ENCODE data around the gene CENPU. TPM values are rescaled to one million over a fixed set of nuclear protein-coding genes. Genes with fewer than 3 reads are reported as not detected.

CENPU gene
- total and polyA plus RNA-seq, 2 of the 8 experiments (the other 6 are each of a cell fraction or from before 2014, with no cell fraction given), result 32.1 to 122 TPM

- Histone ChIP-seq H3K9me3 (ENCODE audit: insufficient read depth in 2 of 2, low read depth in 1 of 2, low read length in 1 of 2) (peaks cover 0 to 7% of the 10 kb centered on the region in 2 experiments; a peak in 2 of 4 replicates), H3K9ac (replicated peaks in 1 of 4; ENCODE audit: extremely low read depth in 1 of 4, low read depth in 3 of 4, low read length in 3 of 4) (no peak overlapping the region), H3K79me1 (ENCODE audit: low read depth, low read length) (no peaks in the 10 kb centered on the region), H3K27ac (ENCODE audit: low read depth, low read length) (no peak overlapping the region), H4K8ac (ENCODE audit: extremely low read depth, insufficient read depth, low read length) (no peak overlapping the region), H3K14ac (ENCODE audit: insufficient read length) (no peak overlapping the region), H2AFZ (ENCODE audit: low read length) (no peak overlapping the region), H2AK5ac (ENCODE audit: low read depth, low read length) (no peak overlapping the region), H3K23ac (ENCODE audit: insufficient read length) (no peak overlapping the region), H2BK5ac (ENCODE audit: low read depth, low read length) (no peak overlapping the region), H3K27me3 (replicated peaks in 1 of 4; ENCODE audit: control insufficient read depth in 3 of 4, extremely low read depth in 1 of 4, insufficient read depth in 3 of 4, low read length in 3 of 4) (no peaks in the 10 kb centered on the region), H4K5ac (ENCODE audit: insufficient read length, low read depth, low read length) (no peak overlapping the region), H2BK15ac (ENCODE audit: low read length) (no peak overlapping the region), H2BK20ac (ENCODE audit: low read length) (no peak overlapping the region), H3K56ac (replicated peaks; ENCODE audit: insufficient read length, low read depth, low read length) (no peak overlapping the region), H3K4me3 (ENCODE audit: extremely low read depth in 1 of 4, insufficient read depth in 2 of 4, low read depth in 3 of 4, low read length in 4 of 4) (no peak overlapping the region), H3K18ac (ENCODE audit: extremely low read depth, low read length) (no peak overlapping the region), H3K36me3 (ENCODE audit: control insufficient read depth in 2 of 4, insufficient read depth in 4 of 4, low read length in 3 of 4) (no peaks in the 10 kb centered on the region; a peak in 1 of 8 replicates), H4K91ac (replicated peaks; ENCODE audit: insufficient read length, low read length) (no peak overlapping the region), H2BK12ac (ENCODE audit: low read depth, low read length) (no peak overlapping the region), H3K4me1 (replicated peaks in 1 of 4; ENCODE audit: control insufficient read depth in 3 of 4, insufficient read depth in 4 of 4, low read length in 3 of 4) (no peaks in the 10 kb centered on the region; a peak in 1 of 7 replicates), H3K4ac (replicated peaks; ENCODE audit: insufficient read length, low read depth, low read length) (no peak overlapping the region), H3K23me2 (ENCODE audit: low read depth, low read length) (no peaks in the 10 kb centered on the region), H4K20me1 (replicated peaks in 1 of 2; ENCODE audit: control insufficient read depth in 1 of 2, insufficient read depth in 2 of 2, low read length in 2 of 2) (no peaks in the 10 kb centered on the region), H3K4me2 (ENCODE audit: insufficient read depth in 1 of 2, low read depth in 2 of 2, low read length in 2 of 2) (no peak overlapping the region), H3K79me2 (ENCODE audit: control insufficient read depth in 1 of 2, insufficient read depth in 2 of 2, low read length in 2 of 2) (no peaks in the 10 kb centered on the region), H2BK120ac (replicated peaks; ENCODE audit: low read depth, low read length) (no peak overlapping the region)
- ChIA-PET POLR2A (ENCODE audit: partially characterized antibody) (no interaction called here), CTCF (ENCODE audit: partially characterized antibody) (no interaction called here)
- FAIRE-seq (no peak), DNase-seq (ENCODE audit: low read depth in 1 of 2, low spot score in 2 of 2) (no peak)
- WGBS, 2 experiments (ENCODE audit: extremely low coverage in 1 of 2, insufficient coverage in 1 of 2, insufficient read length in 1 of 2, insufficient replicate concordance in 2 of 2, low coverage in 1 of 2, low lambda C conversion rate in 2 of 2, missing lambda C conversion rate in 1 of 2), result 93% methylated on average over 1 of the region's 1 CpG; no CpG with 5 or more reads in 1 of the 2 experiments
- TF ChIP-seq TBP (IDR thresholded peaks at IDR 0.05; ENCODE audit: low read depth, low read length) (no peak), CTBP2 (IDR thresholded peaks at IDR 0.05; ENCODE audit: borderline replicate concordance, insufficient read depth, insufficient read length, low read length) (no peak), FOSL1 (IDR thresholded peaks at IDR 0.05; ENCODE audit: insufficient read depth, low read depth, low read length) (no peak), NRF1 (IDR thresholded peaks at IDR 0.05; ENCODE audit: low read depth, low read length) (no peak), POLR2AphosphoS5 (IDR thresholded peaks at IDR 0.05; ENCODE audit: low read depth, low read length) (no peak), CHD1 (IDR thresholded peaks at IDR 0.05; ENCODE audit: low read depth, low read length) (no peak), RAD21 (IDR thresholded peaks at IDR 0.05 in 1 of 2, conservative IDR thresholded peaks at IDR 0.05 in 1 of 2; ENCODE audit: low read depth in 2 of 2, low read length in 2 of 2) (no peak), KDM5A (IDR thresholded peaks at IDR 0.05; ENCODE audit: low read length) (no peak), CTCF (IDR thresholded peaks at IDR 0.05; ENCODE audit: control extremely low read depth in 1 of 3, insufficient read depth in 1 of 3, low read depth in 1 of 3, low read length in 3 of 3) (no peak), SP4 (IDR thresholded peaks at IDR 0.05; ENCODE audit: low read length) (no peak), ASH2L (IDR thresholded peaks at IDR 0.05; ENCODE audit: low read length) (no peak), PHF8 (conservative IDR thresholded peaks at IDR 0.05; ENCODE audit: low read depth, low read length) (no peak)
Observed at GRCh38 chr4:184681916-184682315, 52.0 kb downstream of the CENPU start.

Data from H1 (cell line).